Breast epithelium (tissue), 4 donors: ENCODE results near the gene CFAP20. TPM values are rescaled to one million over a fixed set of nuclear protein-coding genes. Genes with fewer than 3 reads are reported as not detected.
"Not testable (repeated sequence)": the region's sequence is repeated elsewhere in the genome, so short reads cannot be mapped to it uniquely, and the experiment has no call there.

ENCODE experiments used
- DNase-seq, 2 donors: peaks; one replicate each; pipeline ENCODE4 v3.0.0-alpha.2; 2019; ENCODE audit warnings: low spot score in 2 of 2
- H3K27ac ChIP-seq, 2 donors: fragments of 200-600 bp; sonication (generic) in 1 of 2; one replicate each; pipeline ENCODE4 v1.5.1; 2016 to 2019; ENCODE audit warnings: mild to moderate bottlenecking in 1 of 2
- H3K27me3 ChIP-seq, 2 donors: fragments of 200-600 bp; sonication (generic) in 1 of 2; one replicate each; pipeline versions ENCODE4 v1.5.1 to v1.6.0; 2017 to 2019; ENCODE audit warnings: control low read depth in 1 of 2, mild to moderate bottlenecking in 1 of 2
- H3K36me3 ChIP-seq: fragments of 200-600 bp; one replicate; pipeline ENCODE4 v1.5.1; 2019
- H3K4me1 ChIP-seq, 2 donors: fragments of 200-600 bp; sonication (generic); one replicate each; pipeline ENCODE4 v1.5.1; 2016 to 2019; ENCODE audit warnings: control low read depth in 1 of 2
- H3K4me3 ChIP-seq, 3 donors: fragments of 200-600 bp; sonication (generic); 1 replicate in 2 of 3; 2 replicates in 1 of 3; pipeline ENCODE4 v1.5.1; 2016 to 2019; ENCODE audit warnings: mild to moderate bottlenecking in 3 of 3, moderate library complexity in 2 of 3
- H3K9me3 ChIP-seq, 2 donors: fragments of 200-600 bp; sonication (generic) in 1 of 2; one replicate each; pipeline ENCODE4 v1.5.1; 2016 to 2019; ENCODE audit warnings: control low read depth in 1 of 2
- CTCF ChIP-seq, 3 donors: fragments of 450-650 bp; IDR thresholded peaks; one replicate each; pipeline ENCODE4 v1.5.1; 2016 to 2017; ENCODE audit warnings: antibody characterized with exemption in 3 of 3, mild to moderate bottlenecking in 3 of 3, moderate library complexity in 3 of 3
- POLR2A ChIP-seq: fragments of 450-650 bp; IDR thresholded peaks from one replicate; pipeline ENCODE4 v1.6.1; 2016; ENCODE audit warnings: antibody characterized with exemption, mild to moderate bottlenecking, moderate library complexity
- POLR2AphosphoS5 ChIP-seq, 3 donors: sonication (generic); formaldehyde crosslinking; IDR thresholded peaks; one replicate each; pipeline ENCODE4 v1.6.1; 2017; ENCODE audit warnings: antibody characterized with exemption in 3 of 3
- intact Hi-C: fragments of 100-400 bp; cut with DNase I; formaldehyde crosslinking; loops from one replicate; pipeline ENCODE4 v1.15.1; 2023; ENCODE audit warnings: low total_unique reads
- total RNA-seq, 3 donors: library from RNA; depleted of rRNA; stranded (reverse); fragments of >200 nt; gene quantifications; one replicate each; pipeline ENCODE4 v1.1.0, GENCODE V29; 2016

The CFAP20 gene
- total RNA-seq, 3 donors from 2014 or later = 30.5 to 46.1 (median 30.9) TPM

GRCh38 chr16:58094791-58095574 lies 34.2 kb downstream of the CFAP20 start:
- no peaks in the 10 kb centered on the region for H3K27me3 ChIP-seq
- no peaks in the 10 kb centered on the region for H3K36me3 ChIP-seq

DNA sequence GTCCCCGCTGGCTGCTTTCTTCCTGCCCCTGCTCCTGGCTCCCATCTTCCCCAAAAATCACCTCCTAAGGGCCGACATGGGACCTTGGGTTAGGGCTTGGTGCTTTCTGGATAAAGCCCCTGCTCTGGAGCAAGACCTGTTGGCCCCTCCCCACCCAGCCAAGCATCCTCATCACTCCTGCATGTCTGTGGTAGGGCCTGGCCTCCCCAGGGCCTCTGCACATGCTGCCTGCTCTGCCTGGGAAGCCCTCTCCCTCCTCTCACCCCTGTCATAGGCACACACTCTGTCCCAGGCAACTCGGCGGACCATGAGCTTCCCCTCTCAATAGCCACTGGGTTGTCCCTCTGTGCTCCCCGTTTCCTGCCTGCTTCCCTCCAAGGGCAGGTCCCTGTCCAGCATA lies 35.2 kb downstream of the CFAP20 start:
- Histone ChIP-seq H3K27me3 (no peaks in the 10 kb centered on the region), H3K4me1 (no peaks in the 10 kb centered on the region), H3K27ac (no peak overlapping the region), H3K4me3 (no peak overlapping the region), H3K9me3 (no peaks in the 10 kb centered on the region), H3K36me3 (no peaks in the 10 kb centered on the region)
- DNase-seq = no peak
- intact Hi-C loops = no loop called here
- TF ChIP-seq POLR2A = no peak
- no peak for TF ChIP-seq POLR2AphosphoS5 (IDR thresholded peaks at IDR 0.05)
- TF ChIP-seq CTCF (IDR thresholded peaks at IDR 0.05) = no peak

More at GRCh38 chr16:58094791-58095574, 34.2 kb downstream of the CFAP20 start:
- no peaks in the 10 kb centered on the region for H3K9me3 ChIP-seq
- no peaks in the 10 kb centered on the region for H3K4me1 ChIP-seq
- DNase-seq = no peak
- H3K27ac ChIP-seq = no peak overlapping the region
- intact Hi-C loops = no loop called here
- no peak for TF ChIP-seq POLR2AphosphoS5 (IDR thresholded peaks at IDR 0.05)
- no peak for TF ChIP-seq POLR2A
- TF ChIP-seq CTCF (IDR thresholded peaks at IDR 0.05) = no peak
- no peak overlapping the region for H3K4me3 ChIP-seq

DNA sequence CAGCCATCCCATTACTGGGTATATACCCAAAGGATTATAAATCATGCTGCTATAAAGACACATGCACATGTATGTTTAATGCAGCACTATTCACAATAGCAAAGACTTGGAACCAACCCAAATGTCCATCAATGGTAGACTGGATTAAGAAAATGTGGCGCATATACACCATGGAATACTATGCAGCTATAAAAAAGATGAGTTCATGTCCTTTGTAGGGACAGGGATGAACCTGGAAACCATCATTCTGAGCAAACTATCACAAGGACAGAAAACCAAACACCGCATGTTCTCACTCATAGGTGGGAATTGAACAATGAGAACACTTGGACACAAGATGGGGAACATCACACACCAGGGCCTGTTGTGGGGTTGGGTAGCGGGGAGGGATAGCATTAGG lies 38.8 kb downstream of the CFAP20 start:
- H3K27me3 ChIP-seq, intact Hi-C loops, H3K36me3 ChIP-seq, DNase-seq, H3K4me1 ChIP-seq, H3K27ac ChIP-seq, H3K9me3 ChIP-seq, H3K4me3 ChIP-seq: not testable (repeated sequence)

- no peak for DNase-seq
- Histone ChIP-seq H3K27me3 (no peaks in the 10 kb centered on the region), H3K36me3 (no peaks in the 10 kb centered on the region), H3K27ac (no peak overlapping the region), H3K4me3 (no peak overlapping the region), H3K4me1 (no peaks in the 10 kb centered on the region), H3K9me3 (no peaks in the 10 kb centered on the region)
- no peak for TF ChIP-seq POLR2A
- no peak for TF ChIP-seq POLR2AphosphoS5 (IDR thresholded peaks at IDR 0.05)
- TF ChIP-seq CTCF (IDR thresholded peaks at IDR 0.05) = no peak
- intact Hi-C loops = no loop called here
Measured at GRCh38 chr16:58088091-58088490, 41.1 kb downstream of the CFAP20 start.

GRCh38 chr16:58087209-58087913 lies 41.8 kb downstream of the CFAP20 start:
- TF ChIP-seq POLR2AphosphoS5 (IDR thresholded peaks at IDR 0.05) (no peak), POLR2A (no peak), CTCF (IDR thresholded peaks at IDR 0.05) (no peak)
- DNase-seq = no peak
- Histone ChIP-seq H3K36me3 (no peaks in the 10 kb centered on the region), H3K27me3 (no peaks in the 10 kb centered on the region), H3K27ac (no peak overlapping the region), H3K4me1 (no peaks in the 10 kb centered on the region), H3K9me3 (no peaks in the 10 kb centered on the region), H3K4me3 (no peak overlapping the region)
- intact Hi-C loops = no loop called here
